ENCODE data around the gene ZNF790.

Gene ZNF790

GRCh38 chr19:36837906-36838783, at the start of gene ZNF790:
Gene ZNF790 (minus strand): TSS chr19:36838387. CDS start chr19:36825619, 12,768 bp downstream.
- Histone ChIP-seq H3K9ac (ENCODE audit: low read length) (peak within 1 kb of the TSS; percentile 55), H3K4me1 (ENCODE audit: insufficient read depth, low read length) (peaks cover 10% of the 10 kb centered on the region), H3K27ac (ENCODE audit: low read depth, low read length) (peak within 1 kb of the TSS; percentile 70), H3K4me3 (ENCODE audit: low read depth in 1 of 2, low read length in 2 of 2) (peak within 1 kb of the TSS; percentile 67 to 84), H3K9me3 (ENCODE audit: low read length) (peaks cover 15% of the 10 kb centered on the region), H3K36me3 (ENCODE audit: insufficient read depth, low read length) (no peaks in the 10 kb centered on the region), H3K27me3 (ENCODE audit: control insufficient read depth in 1 of 2, insufficient read depth in 2 of 2, low read length in 2 of 2) (no peaks in the 10 kb centered on the region)

GRCh38 chr19:36876993-36877938, 39.1 kb upstream of the ZNF790 start:
- H3K9me3 ChIP-seq (ENCODE audit: low read length) = peaks cover 66% of the 10 kb centered on the region
- peak overlapping the region in 1 of 2 donors; percentile 25 for H3K4me3 ChIP-seq (ENCODE audit: low read depth in 1 of 2, low read length in 2 of 2)
- H3K9ac ChIP-seq (ENCODE audit: low read length) = no peak overlapping the region
- H3K27ac ChIP-seq (ENCODE audit: low read depth, low read length) = no peak overlapping the region
- no peaks in the 10 kb centered on the region for H3K27me3 ChIP-seq (ENCODE audit: control insufficient read depth in 1 of 2, insufficient read depth in 2 of 2, low read length in 2 of 2)
- no peaks in the 10 kb centered on the region for H3K4me1 ChIP-seq (ENCODE audit: insufficient read depth, low read length)
- H3K36me3 ChIP-seq (ENCODE audit: insufficient read depth, low read length) = peaks cover 26% of the 10 kb centered on the region

- Histone ChIP-seq H3K27ac (ENCODE audit: low read depth, low read length) (no peak overlapping the region), H3K36me3 (ENCODE audit: insufficient read depth, low read length) (peaks cover 4% of the 10 kb centered on the region), H3K4me1 (ENCODE audit: insufficient read depth, low read length) (peaks cover 13% of the 10 kb centered on the region), H3K9me3 (ENCODE audit: low read length) (peaks cover 7% of the 10 kb centered on the region), H3K27me3 (ENCODE audit: control insufficient read depth in 1 of 2, insufficient read depth in 2 of 2, low read length in 2 of 2) (no peaks in the 10 kb centered on the region), H3K4me3 (ENCODE audit: low read depth in 1 of 2, low read length in 2 of 2) (peak overlapping the region in 1 of 2 donors; percentile 100), H3K9ac (ENCODE audit: low read length) (peak overlapping the region; percentile 83)
These were observed 13.7 kb upstream of the ZNF790 start for GRCh38 chr19:36851898-36852297.

GRCh38 chr19:36850559-36851442, 12.6 kb upstream of the ZNF790 start, which contains the start of gene ZNF345:
Gene ZNF345 (plus strand): TSS chr19:36850876. CDS start chr19:36876831, 25,955 bp downstream.
- Histone ChIP-seq H3K4me1 (ENCODE audit: insufficient read depth, low read length) (peaks cover 13% of the 10 kb centered on the region), H3K9me3 (ENCODE audit: low read length) (peaks cover 7% of the 10 kb centered on the region), H3K27ac (ENCODE audit: low read depth, low read length) (peak within 1 kb of the TSS; percentile 80), H3K4me3 (ENCODE audit: low read depth in 1 of 2, low read length in 2 of 2) (peak within 1 kb of the TSS; percentile 75 to 100), H3K27me3 (ENCODE audit: control insufficient read depth in 1 of 2, insufficient read depth in 2 of 2, low read length in 2 of 2) (no peaks in the 10 kb centered on the region), H3K9ac (ENCODE audit: low read length) (peak within 1 kb of the TSS; percentile 83), H3K36me3 (ENCODE audit: insufficient read depth, low read length) (peaks cover 4% of the 10 kb centered on the region)

GRCh38 chr19:36849701-36850558, 11.7 kb upstream of the ZNF790 start:
- no peaks in the 10 kb centered on the region for H3K27me3 ChIP-seq (ENCODE audit: control insufficient read depth in 1 of 2, insufficient read depth in 2 of 2, low read length in 2 of 2)
- peaks cover 13% of the 10 kb centered on the region for H3K4me1 ChIP-seq (ENCODE audit: insufficient read depth, low read length)
- peak overlapping the region; percentile 80 for H3K27ac ChIP-seq (ENCODE audit: low read depth, low read length)
- H3K9me3 ChIP-seq (ENCODE audit: low read length) = peaks cover 7% of the 10 kb centered on the region
- H3K36me3 ChIP-seq (ENCODE audit: insufficient read depth, low read length) = peaks cover 4% of the 10 kb centered on the region
- H3K4me3 ChIP-seq (ENCODE audit: low read depth in 1 of 2, low read length in 2 of 2) = peak overlapping the region; percentile 75 to 100
- peak overlapping the region; percentile 83 for H3K9ac ChIP-seq (ENCODE audit: low read length)

- Histone ChIP-seq H3K4me1 (ENCODE audit: insufficient read depth, low read length) (peaks cover 13% of the 10 kb centered on the region), H3K9me3 (ENCODE audit: low read length) (no peaks in the 10 kb centered on the region), H3K36me3 (ENCODE audit: insufficient read depth, low read length) (no peaks in the 10 kb centered on the region), H3K27ac (ENCODE audit: low read depth, low read length) (no peak overlapping the region), H3K4me3 (ENCODE audit: low read depth in 1 of 2, low read length in 2 of 2) (no peak overlapping the region), H3K27me3 (ENCODE audit: control insufficient read depth in 1 of 2, insufficient read depth in 2 of 2, low read length in 2 of 2) (no peaks in the 10 kb centered on the region), H3K9ac (ENCODE audit: low read length) (no peak overlapping the region)
These were observed 9.8 kb upstream of the ZNF790 start for GRCh38 chr19:36847968-36848367.

GRCh38 chr19:36838784-36839324, 667 bp upstream of the ZNF790 start:
- Histone ChIP-seq H3K9me3 (ENCODE audit: low read length) (peaks cover 10% of the 10 kb centered on the region), H3K4me3 (ENCODE audit: low read depth in 1 of 2, low read length in 2 of 2) (peak overlapping the region; percentile 67 to 84), H3K36me3 (ENCODE audit: insufficient read depth, low read length) (no peaks in the 10 kb centered on the region), H3K27ac (ENCODE audit: low read depth, low read length) (peak overlapping the region; percentile 70), H3K9ac (ENCODE audit: low read length) (peak overlapping the region; percentile 55), H3K27me3 (ENCODE audit: control insufficient read depth in 1 of 2, insufficient read depth in 2 of 2, low read length in 2 of 2) (no peaks in the 10 kb centered on the region), H3K4me1 (ENCODE audit: insufficient read depth, low read length) (peaks cover 10% of the 10 kb centered on the region)

GRCh38 chr19:36837176-36837905, 846 bp downstream of the ZNF790 start:
- Histone ChIP-seq H3K4me3 (ENCODE audit: low read depth in 1 of 2, low read length in 2 of 2) (peak overlapping the region; percentile 67 to 84), H3K27ac (ENCODE audit: low read depth, low read length) (peak overlapping the region; percentile 70), H3K4me1 (ENCODE audit: insufficient read depth, low read length) (peaks cover 10% of the 10 kb centered on the region), H3K36me3 (ENCODE audit: insufficient read depth, low read length) (no peaks in the 10 kb centered on the region), H3K9me3 (ENCODE audit: low read length) (peaks cover 23% of the 10 kb centered on the region), H3K9ac (ENCODE audit: low read length) (peak overlapping the region; percentile 55), H3K27me3 (ENCODE audit: control insufficient read depth in 1 of 2, insufficient read depth in 2 of 2, low read length in 2 of 2) (no peaks in the 10 kb centered on the region)

GRCh38 chr19:36833430-36833829, 4.8 kb downstream of the ZNF790 start:
- H3K4me3 ChIP-seq (ENCODE audit: low read depth in 1 of 2, low read length in 2 of 2) = no peak overlapping the region
- H3K9me3 ChIP-seq (ENCODE audit: low read length) = peaks cover 61% of the 10 kb centered on the region
- H3K4me1 ChIP-seq (ENCODE audit: insufficient read depth, low read length) = peaks cover 10% of the 10 kb centered on the region
- no peaks in the 10 kb centered on the region for H3K27me3 ChIP-seq (ENCODE audit: control insufficient read depth in 1 of 2, insufficient read depth in 2 of 2, low read length in 2 of 2)
- no peak overlapping the region for H3K9ac ChIP-seq (ENCODE audit: low read length)
- no peak overlapping the region for H3K27ac ChIP-seq (ENCODE audit: low read depth, low read length)
- peaks cover 26% of the 10 kb centered on the region for H3K36me3 ChIP-seq (ENCODE audit: insufficient read depth, low read length)

All from muscle layer of colon (tissue), 2 donors.